K562 (cell line): ENCODE data around the gene BMP10. TPM values are rescaled to one million over a fixed set of nuclear protein-coding genes. Genes with fewer than 3 reads are reported as not detected.

ENCODE experiments used
- ATAC-seq: fragments of 200-7000 bp; cut with Tn5 transposase; 3 replicates; pipeline ENCODE4 v1.9.1; 2020; ENCODE audit warnings: moderate library complexity
- BruUV-seq: library from RNA; stranded (reverse); fragments of 400-500 nt; replicated peaks from 2 replicates; lab custom pipeline; 2021; lab: Mats Ljungman, UMichigan
- CTCF ChIA-PET: fragments of 300-600 bp; formaldehyde crosslinking; extraction: SDS; loops from one replicate; lab custom pipeline; 2021; ENCODE audit warnings: low intra/inter-chr PET ratio; lab: Yijun Ruan, JAX
- POLR2A ChIA-PET: fragments of 300-600, 350-650 bp; sonication (Branson Sonifier 250); formaldehyde crosslinking; extraction: SDS; loops from one replicate; lab custom pipeline; 2021; ENCODE audit warnings: antibody characterized with exemption, inconsistent platforms; lab: Yijun Ruan, JAX
- DNase-seq, 4 experiments: peaks; one replicate each; pipeline versions ENCODE4 v3.0.0 to v3.0.0-alpha.2; 2011 to 2018; ENCODE audit warnings: low spot score in 3 of 4, mixed read lengths in 3 of 4; ENCODE audit errors: extremely low read depth in 1 of 4
- FAIRE-seq: peaks from 2 replicates; lab custom pipeline; 2011; peaks lifted over from hg19 to GRCh38; lab: Jason Lieb, UNC
- H2AFZ ChIP-seq: 2 replicates; pipeline ENCODE4 v1.6.0; 2011; ENCODE audit warnings: low read depth, low read length, control low read depth, inconsistent platforms
- H3K27ac ChIP-seq: fragments of 200-600 bp; 3 replicates; pipeline ENCODE4 v1.8.0; 2011; ENCODE audit warnings: low read depth, mild to moderate bottlenecking, control low read depth, inconsistent platforms, low read length, moderate library complexity, mixed read lengths; ENCODE audit errors: extremely low read depth
- H3K27me3 ChIP-seq, 2 experiments: fragments of 300-600 bp in 1 of 2; 2 replicates in 1 of 2; 3 replicates in 1 of 2; pipeline versions ENCODE4 v1.6.0 to v1.8.0; 2011; ENCODE audit warnings: inconsistent platforms in 2 of 2, low read length in 2 of 2, mild to moderate bottlenecking in 1 of 2, mixed read lengths in 1 of 2, moderate library complexity in 1 of 2; ENCODE audit not compliant: control insufficient read depth in 2 of 2, insufficient read depth in 2 of 2
- H3K36me3 ChIP-seq: fragments of 300-600 bp; 3 replicates; pipeline ENCODE4 v1.8.0; 2011; ENCODE audit warnings: mild to moderate bottlenecking, low read length, inconsistent platforms; ENCODE audit not compliant: control insufficient read depth, insufficient read depth
- H3K4me1 ChIP-seq, 2 experiments: fragments of 200-600 bp in 1 of 2; replicated peaks in 1 of 2; 2 replicates in 1 of 2; 3 replicates in 1 of 2; pipeline versions ENCODE4 v1.5.1 to v1.8.0; 2011; ENCODE audit warnings: inconsistent platforms in 2 of 2, low read length in 2 of 2, mild to moderate bottlenecking in 1 of 2, mixed read lengths in 1 of 2, moderate library complexity in 1 of 2; ENCODE audit not compliant: control insufficient read depth in 2 of 2, insufficient read depth in 2 of 2
- H3K4me2 ChIP-seq: 2 replicates; pipeline ENCODE4 v1.6.1; 2011; ENCODE audit warnings: low read length, control low read depth, inconsistent platforms, mixed read lengths; ENCODE audit not compliant: insufficient read depth
- H3K4me3 ChIP-seq: fragments of 200-600 bp; sonication (generic), shearing (Covaris generic); 2 replicates; pipeline ENCODE4 v1.5.1; 2016; ENCODE audit warnings: control low read depth, inconsistent platforms
- H3K79me2 ChIP-seq: fragments of 200-600 bp; 3 replicates; pipeline ENCODE4 v1.8.0; 2011; ENCODE audit warnings: low read length, inconsistent platforms; ENCODE audit not compliant: control insufficient read depth, insufficient read depth
- H3K9ac ChIP-seq, 2 experiments: 2 replicates each; pipeline versions ENCODE4 v1.6.0 to v1.6.1; 2011; ENCODE audit warnings: low read depth in 2 of 2, low read length in 2 of 2, control low read depth in 1 of 2, inconsistent platforms in 1 of 2, mild to moderate bottlenecking in 1 of 2, mixed read lengths in 1 of 2; ENCODE audit not compliant: insufficient read depth in 1 of 2
- H3K9me1 ChIP-seq: one replicate; pipeline ENCODE4 v1.6.0; 2011; ENCODE audit warnings: inconsistent platforms, mild to moderate bottlenecking, low read length, moderate library complexity; ENCODE audit not compliant: control insufficient read depth, insufficient read depth
- H3K9me3 ChIP-seq: replicated peaks from 2 replicates; pipeline ENCODE4 v1.5.1; 2011; ENCODE audit warnings: low read depth, low read length, inconsistent platforms; ENCODE audit not compliant: control insufficient read depth, insufficient read depth
- H4K20me1 ChIP-seq: replicated peaks from 2 replicates; pipeline ENCODE4 v1.6.1; 2011; ENCODE audit warnings: low read length, inconsistent platforms, mixed read lengths; ENCODE audit not compliant: control insufficient read depth, insufficient read depth
- GATAD2A ChIP-seq: fragments of 450-650 bp; IDR thresholded peaks from 2 replicates; pipeline ENCODE4 v1.6.1; 2017
- KAT2B ChIP-seq: IDR thresholded peaks from one replicate; pipeline ENCODE4 v1.6.1; 2012; ENCODE audit warnings: low read depth, mild to moderate bottlenecking, control low read depth, inconsistent platforms, low read length, moderate library complexity
- NELFE ChIP-seq: IDR thresholded peaks from 2 replicates; pipeline ENCODE4 v1.6.1; 2011; ENCODE audit warnings: mild to moderate bottlenecking; ENCODE audit not compliant: insufficient read depth, insufficient read length
- ZBTB43 ChIP-seq: sonication (generic); formaldehyde crosslinking; IDR thresholded peaks from 2 replicates; pipeline ENCODE4 v1.8.0; 2023; ENCODE audit warnings: mild to moderate bottlenecking, missing genetic modification reagents
- WGBS: fragments of 100-300 bp; shearing (Covaris generic); methylation state at CpG from one replicate; pipeline ENCODE4 v1.1.6; 2016; ENCODE audit warnings: low coverage, mixed read lengths; ENCODE audit not compliant: insufficient coverage; ENCODE audit errors: missing lambda C conversion rate; 5-methylcytosine and 5-hydroxymethylcytosine counted together
- in situ Hi-C: fragments of 300-500 bp; cut with MboI; formaldehyde crosslinking; loops from 4 replicates; pipeline ENCODE4 v1.15.0; 2018; ENCODE audit warnings: inconsistent platforms, mixed read lengths
- intact Hi-C: fragments of 100-400 bp; cut with micrococcal nuclease; formaldehyde crosslinking; loops from 2 replicates; pipeline ENCODE4 v1.14.2; 2022
- polyA plus RNA-seq, 8 experiments: library from polyadenylated mRNA; depleted of rRNA in 4 of 8; stranded (reverse) in 5 of 8; unstranded in 3 of 8; fragments of >200 nt; fragmentation: Nextera tagmentation in 2 of 8; fragmentation: Illumina TruSeq in 1 of 8; extraction: Ambion mirVana in 2 of 8; extraction: Trizol in 1 of 8; gene quantifications; 2 replicates each; pipeline versions ENCODE4 v1.2.1 to v1.2.3, GENCODE V29; 2011 to 2014; ENCODE audit warnings: inconsistent platforms in 1 of 8, missing spikeins in 1 of 8
- total RNA-seq, 7 experiments: library from RNA; depleted of rRNA in 6 of 7; stranded (reverse); fragments of >200 nt in 6 of 7; fragmentation: Illumina TruSeq in 2 of 7; extraction: Trizol in 2 of 7; gene quantifications; 2 replicates each; pipeline versions ENCODE4 v1.2.1 to v1.2.3, GENCODE V29; 2011 to 2021; ENCODE audit warnings: low replicate concordance in 1 of 7

The BMP10 gene
- total and polyA plus RNA-seq, 9 of the 15 experiments (the other 6 are each of a cell fraction or from before 2014, with no cell fraction given) = 0.11 to 0.91 (median 0.43) TPM

- H4K20me1 ChIP-seq = no peaks in the 10 kb centered on the region
- H3K9me1 ChIP-seq = no peaks in the 10 kb centered on the region
- ChIA-PET POLR2A (interaction anchor here (0.6 to 1.2 kb wide), 3 partner anchors 11 to 60 kb away, joined by 3 read pairs; no protein-coding TSS in a partner anchor), CTCF (interaction anchor here (1.4 kb wide), 1 partner anchor 87 kb away, joined by 4 read pairs; no protein-coding TSS in a partner anchor)
- H3K27me3 ChIP-seq = no peaks in the 10 kb centered on the region
- no peak overlapping the region for H3K4me3 ChIP-seq
- no peak overlapping the region for H3K27ac ChIP-seq
- TF ChIP-seq ZBTB43 (no peak), GATAD2A (no peak), NELFE (no peak), KAT2B (no peak)
- no peaks in the 10 kb centered on the region for H3K79me2 ChIP-seq
- in situ Hi-C loops (loop anchor here (10.0 kb wide), 1 partner anchor 374 kb away; the partner anchor contains the start of genes APLF and FBXO48), intact Hi-C loops (loop anchor here (1.0 to 5.0 kb wide), 2 partner anchors 71 to 72 kb away; no protein-coding TSS in a partner anchor)
- BruUV-seq = no TSS peak
- no peak overlapping the region for H2AFZ ChIP-seq
- DNase-seq = no peak
- no peaks in the 10 kb centered on the region for H3K36me3 ChIP-seq
- H3K4me1 ChIP-seq = peaks cover 5 to 16% of the 10 kb centered on the region in 2 experiments; a peak in 4 of 5 replicates
- no peak for FAIRE-seq
- H3K9ac ChIP-seq = no peak overlapping the region
- H3K4me2 ChIP-seq = no peak overlapping the region
- no peak for ATAC-seq
- 72% methylated on average over 10 of the region's 10 CpGs for WGBS
- H3K9me3 ChIP-seq = no peaks in the 10 kb centered on the region; the same call in 1 of the 2 replicates
These were observed 32.6 kb downstream of the BMP10 start for GRCh38 chr2:68838641-68839040.
